ENCODE measurements around the gene SMYD4. TPM values are rescaled to one million over a fixed set of nuclear protein-coding genes. Genes with fewer than 3 reads are reported as not detected.

Gene SMYD4
- total RNA-seq, 3 donors from 2014 or later (not counting 1 experiment from before 2014, with no cell fraction given): 20.3 to 37.8 (median 24.3) TPM

DNA sequence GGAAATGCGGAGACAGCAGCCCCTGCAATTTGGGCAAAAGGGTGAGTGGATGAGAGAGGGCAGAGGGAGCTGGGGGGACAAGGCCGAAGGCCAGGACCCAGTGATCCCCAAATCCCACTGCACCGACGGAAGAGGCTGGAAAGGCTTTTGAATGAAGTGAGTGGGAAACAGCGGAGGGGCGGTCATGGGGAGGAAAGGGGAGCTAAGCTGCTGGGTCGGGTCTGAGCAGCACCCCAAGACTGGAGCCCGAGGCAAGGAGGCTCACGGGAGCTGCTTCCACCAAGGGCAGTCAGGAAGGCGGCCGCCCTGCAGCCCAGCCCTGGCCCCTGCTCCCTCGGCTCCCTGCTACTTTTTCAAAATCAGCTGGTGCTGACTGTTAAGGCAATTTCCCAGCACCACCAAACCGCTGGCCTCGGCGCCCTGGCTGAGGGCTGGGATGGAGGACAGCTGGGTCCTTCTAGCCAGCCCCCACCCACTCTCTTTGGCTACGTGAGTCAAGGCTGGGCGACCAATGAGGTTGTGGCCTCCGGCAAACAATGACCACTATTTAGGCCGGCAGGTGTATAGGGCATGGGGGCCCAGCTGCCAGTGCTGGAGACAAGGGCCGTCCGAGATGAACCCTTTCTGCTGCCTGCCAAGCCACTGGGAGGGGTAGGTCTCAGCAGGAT lies 67.3 kb downstream of the SMYD4 start:
- Histone ChIP-seq H3K36me3 (ENCODE audit: control insufficient read depth, insufficient read depth, low read length) (no peaks in the 10 kb centered on the region), H3K9me3 (ENCODE audit: control insufficient read depth, insufficient read depth, low read length) (no peaks in the 10 kb centered on the region), H3K4me1 (ENCODE audit: control insufficient read depth, insufficient read depth, low read length) (peaks cover 38% of the 10 kb centered on the region), H3K27ac (ENCODE audit: low read length) (no peak overlapping the region), H3K4me3 (ENCODE audit: low read length) (no peak overlapping the region), H3K27me3 (ENCODE audit: control insufficient read depth, insufficient read depth, low read length) (no peaks in the 10 kb centered on the region)
- Mint-ChIP-seq H3K4me1 (peaks cover 15 to 34% of the 10 kb centered on the region in 2 donors), H3K9me3 (no peaks in the 10 kb centered on the region), H3K27me3 (ENCODE audit: low read depth in 2 of 2) (peaks cover under 1 to 12% of the 10 kb centered on the region in 2 donors), H3K27ac (no peak overlapping the region), H3K36me3 (no peaks in the 10 kb centered on the region), H3K4me3 (no peak overlapping the region)
- ATAC-seq: no peak
- TF ChIP-seq, protein P1, sequence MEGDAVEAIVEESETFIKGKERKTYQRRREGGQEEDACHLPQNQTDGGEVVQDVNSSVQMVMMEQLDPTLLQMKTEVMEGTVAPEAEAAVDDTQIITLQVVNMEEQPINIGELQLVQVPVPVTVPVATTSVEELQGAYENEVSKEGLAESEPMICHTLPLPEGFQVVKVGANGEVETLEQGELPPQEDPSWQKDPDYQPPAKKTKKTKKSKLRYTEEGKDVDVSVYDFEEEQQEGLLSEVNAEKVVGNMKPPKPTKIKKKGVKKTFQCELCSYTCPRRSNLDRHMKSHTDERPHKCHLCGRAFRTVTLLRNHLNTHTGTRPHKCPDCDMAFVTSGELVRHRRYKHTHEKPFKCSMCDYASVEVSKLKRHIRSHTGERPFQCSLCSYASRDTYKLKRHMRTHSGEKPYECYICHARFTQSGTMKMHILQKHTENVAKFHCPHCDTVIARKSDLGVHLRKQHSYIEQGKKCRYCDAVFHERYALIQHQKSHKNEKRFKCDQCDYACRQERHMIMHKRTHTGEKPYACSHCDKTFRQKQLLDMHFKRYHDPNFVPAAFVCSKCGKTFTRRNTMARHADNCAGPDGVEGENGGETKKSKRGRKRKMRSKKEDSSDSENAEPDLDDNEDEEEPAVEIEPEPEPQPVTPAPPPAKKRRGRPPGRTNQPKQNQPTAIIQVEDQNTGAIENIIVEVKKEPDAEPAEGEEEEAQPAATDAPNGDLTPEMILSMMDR (IDR thresholded peaks at IDR 0.05): no peak
- no peak for DNase-seq
- intact Hi-C loops (cut with micrococcal nuclease): no loop called here
- whole genome bisulfite sequencing (ENCODE audit: insufficient coverage): 78% methylated on average over 21 of the region's 21 CpGs

DNA sequence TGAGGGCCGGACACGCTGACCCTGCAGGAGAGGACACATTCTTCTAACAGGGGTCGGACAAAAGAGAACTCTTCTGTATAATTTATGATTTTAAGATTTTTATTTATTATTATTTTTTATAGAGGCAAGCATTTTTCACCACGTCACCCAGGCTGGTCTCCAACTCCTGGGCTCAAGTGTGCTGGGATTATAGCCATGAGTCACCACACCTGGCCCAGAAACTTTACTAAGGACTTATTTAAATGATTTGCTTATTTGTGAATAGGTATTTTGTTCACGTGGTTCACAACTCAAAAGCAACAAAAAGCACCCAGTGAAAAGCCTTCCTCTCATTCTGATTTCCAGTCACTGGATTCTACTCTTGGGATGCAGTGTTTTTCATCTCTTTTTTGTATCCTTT lies 70.2 kb downstream of the SMYD4 start:
- H3K27ac ChIP-seq (ENCODE audit: low read length): no peak overlapping the region
- H3K9me3 ChIP-seq (ENCODE audit: control insufficient read depth, insufficient read depth, low read length): no peaks in the 10 kb centered on the region
- intact Hi-C loops (cut with micrococcal nuclease): no loop called here
- H3K4me3 Mint-ChIP-seq: no peak overlapping the region
- no peaks in the 10 kb centered on the region for H3K9me3 Mint-ChIP-seq
- ATAC-seq: no peak
- H3K4me3 ChIP-seq (ENCODE audit: low read length): no peak overlapping the region
- no peaks in the 10 kb centered on the region for H3K36me3 Mint-ChIP-seq
- no peak for DNase-seq
- H3K27ac Mint-ChIP-seq: no peak overlapping the region
- H3K36me3 ChIP-seq (ENCODE audit: control insufficient read depth, insufficient read depth, low read length): no peaks in the 10 kb centered on the region
- peaks cover 12 to 32% of the 10 kb centered on the region in 2 donors for H3K4me1 Mint-ChIP-seq
- WGBS (ENCODE audit: insufficient coverage): 87% methylated on average over 3 of the region's 5 CpGs
- H3K4me1 ChIP-seq (ENCODE audit: control insufficient read depth, insufficient read depth, low read length): peaks cover 27% of the 10 kb centered on the region
- TF ChIP-seq, protein P1 (IDR thresholded peaks at IDR 0.05): no peak
- H3K27me3 Mint-ChIP-seq (ENCODE audit: low read depth in 2 of 2): peaks cover 6 to 16% of the 10 kb centered on the region in 2 donors
- no peaks in the 10 kb centered on the region for H3K27me3 ChIP-seq (ENCODE audit: control insufficient read depth, insufficient read depth, low read length)

DNA sequence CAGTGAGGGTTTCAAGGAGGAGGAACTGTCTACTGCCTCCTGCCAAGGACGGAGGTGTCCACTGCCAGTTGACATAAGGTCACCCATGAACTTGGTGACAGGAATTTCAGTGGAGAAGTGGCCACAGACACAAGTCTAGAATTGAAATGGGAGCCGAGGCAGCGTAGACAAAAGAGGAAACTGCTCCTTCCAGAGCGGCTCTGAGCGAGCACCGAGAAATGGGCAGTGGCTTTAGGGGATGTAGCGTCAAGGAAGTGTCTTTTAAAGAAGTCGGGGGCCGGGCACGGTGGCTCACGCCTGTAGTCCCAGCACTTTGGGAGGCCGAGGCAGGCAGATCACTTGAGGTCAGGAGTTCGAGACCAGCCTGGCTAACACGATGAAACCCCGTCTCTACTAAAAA lies 70.9 kb downstream of the SMYD4 start:
- Histone ChIP-seq H3K4me3 (ENCODE audit: low read length) (no peak overlapping the region), H3K4me1 (ENCODE audit: control insufficient read depth, insufficient read depth, low read length) (peaks cover 20% of the 10 kb centered on the region), H3K9me3 (ENCODE audit: control insufficient read depth, insufficient read depth, low read length) (no peaks in the 10 kb centered on the region), H3K27ac (ENCODE audit: low read length) (no peak overlapping the region), H3K36me3 (ENCODE audit: control insufficient read depth, insufficient read depth, low read length) (no peaks in the 10 kb centered on the region), H3K27me3 (ENCODE audit: control insufficient read depth, insufficient read depth, low read length) (no peaks in the 10 kb centered on the region)
- DNase-seq (no peak), ATAC-seq (no peak)
- 51% methylated on average over 15 of the region's 15 CpGs for WGBS (ENCODE audit: insufficient coverage)
- Mint-ChIP-seq H3K4me3 (no peak overlapping the region), H3K36me3 (no peaks in the 10 kb centered on the region), H3K4me1 (peaks cover 5 to 24% of the 10 kb centered on the region in 2 donors), H3K27me3 (ENCODE audit: low read depth in 2 of 2) (peaks cover 6 to 16% of the 10 kb centered on the region in 2 donors), H3K9me3 (no peaks in the 10 kb centered on the region), H3K27ac (no peak overlapping the region)
- intact Hi-C loops (cut with micrococcal nuclease): no loop called here
- TF ChIP-seq, protein P1 (IDR thresholded peaks at IDR 0.05): no peak

DNA sequence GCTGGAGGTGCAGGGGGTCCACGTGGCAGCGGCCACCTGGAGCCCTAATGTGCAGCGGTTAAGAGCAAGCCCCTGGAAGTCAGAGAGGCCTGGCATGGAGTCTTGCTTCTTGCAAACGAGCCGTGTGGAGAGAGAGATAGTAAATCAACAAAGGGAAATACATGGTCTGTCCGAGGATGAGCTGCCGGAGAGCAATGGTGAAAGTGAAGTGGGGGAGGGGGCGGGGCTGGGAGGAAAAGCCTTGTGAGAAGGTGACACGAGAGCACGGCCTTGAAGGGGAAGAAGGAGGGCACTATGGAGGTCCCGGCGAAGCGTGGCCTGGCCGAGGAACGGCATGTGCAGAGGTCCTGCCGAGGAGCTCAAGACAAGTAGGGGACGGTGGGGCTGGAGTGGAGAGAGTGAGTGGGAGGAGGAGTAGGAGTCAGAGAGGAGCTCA lies 73.9 kb downstream of the SMYD4 start:
- Mint-ChIP-seq H3K9me3 (no peaks in the 10 kb centered on the region), H3K36me3 (no peaks in the 10 kb centered on the region), H3K4me3 (no peak overlapping the region), H3K27me3 (ENCODE audit: low read depth in 2 of 2) (peaks cover 6 to 13% of the 10 kb centered on the region in 2 donors), H3K4me1 (peaks cover 0 to 27% of the 10 kb centered on the region in 2 donors), H3K27ac (no peak overlapping the region)
- H3K4me3 ChIP-seq (ENCODE audit: low read length): no peak overlapping the region
- intact Hi-C loops (cut with micrococcal nuclease): no loop called here
- ATAC-seq (no peak), DNase-seq (no peak)
- no peaks in the 10 kb centered on the region for H3K36me3 ChIP-seq (ENCODE audit: control insufficient read depth, insufficient read depth, low read length)
- no peaks in the 10 kb centered on the region for H3K27me3 ChIP-seq (ENCODE audit: control insufficient read depth, insufficient read depth, low read length)
- 88% methylated on average over 17 of the region's 17 CpGs for WGBS (ENCODE audit: insufficient coverage)
- no peak overlapping the region for H3K27ac ChIP-seq (ENCODE audit: low read length)
- peaks cover 23% of the 10 kb centered on the region for H3K4me1 ChIP-seq (ENCODE audit: control insufficient read depth, insufficient read depth, low read length)
- TF ChIP-seq, protein P1 (IDR thresholded peaks at IDR 0.05): no peak
- no peaks in the 10 kb centered on the region for H3K9me3 ChIP-seq (ENCODE audit: control insufficient read depth, insufficient read depth, low read length)
